HG03571 (cell line): ENCODE data around the gene UBL4A.

ENCODE experiments used
- ATAC-seq: cut with Tn5 transposase; IDR thresholded peaks from one replicate; pipeline ENCODE4 v1.9.1; 2021; ENCODE audit not compliant: unreplicated experiment

The UBL4A gene

DNA sequence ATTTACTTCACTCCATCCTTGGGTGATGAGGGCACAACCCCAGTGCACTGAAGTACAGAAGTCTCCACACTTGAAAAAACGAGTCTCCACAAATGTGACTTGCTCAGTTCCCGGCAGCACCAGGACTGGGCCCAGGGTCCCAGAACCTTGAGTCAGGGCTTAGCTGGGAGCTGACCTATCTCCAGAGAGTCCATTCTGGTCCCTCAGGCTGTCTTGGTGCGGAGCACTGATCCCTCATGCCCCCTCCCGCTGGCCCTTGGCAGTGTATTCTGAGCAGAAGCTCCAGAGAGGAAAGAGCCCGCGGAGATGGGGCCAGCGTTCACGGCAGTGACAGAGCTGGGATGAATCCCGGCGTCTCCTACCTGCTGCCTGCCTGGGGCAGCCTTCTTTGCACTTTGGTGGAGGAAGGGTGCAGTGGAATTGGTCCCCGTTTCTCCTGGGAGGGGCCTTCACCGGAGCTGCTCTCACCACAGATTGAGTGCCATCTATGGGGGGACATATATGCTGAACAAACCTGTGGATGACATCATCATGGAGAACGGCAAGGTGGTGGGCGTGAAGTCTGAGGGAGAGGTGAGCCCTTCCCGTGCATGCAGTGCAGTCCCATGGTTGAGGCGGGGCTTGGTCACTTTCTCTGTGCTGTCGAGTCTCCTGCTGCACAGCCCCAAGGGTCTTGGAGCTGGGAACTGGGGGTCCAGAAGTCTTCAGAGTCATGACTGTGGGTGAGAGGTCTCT lies 45.6 kb downstream of the UBL4A start:
- no peak for ATAC-seq

GRCh38 chrX:154439841-154440240 lies 46.6 kb downstream of the UBL4A start:
- no peak for ATAC-seq

- ATAC-seq, result no peak
These were observed 48.2 kb downstream of the UBL4A start for GRCh38 chrX:154437971-154438893.

- ATAC-seq, result no peak
These were observed 49.2 kb downstream of the UBL4A start, which contains the start of gene GDI1 for GRCh38 chrX:154436983-154437752. Gene GDI1 (plus strand): TSS chrX:154437154. CDS start chrX:154437255, 101 bp downstream.

DNA sequence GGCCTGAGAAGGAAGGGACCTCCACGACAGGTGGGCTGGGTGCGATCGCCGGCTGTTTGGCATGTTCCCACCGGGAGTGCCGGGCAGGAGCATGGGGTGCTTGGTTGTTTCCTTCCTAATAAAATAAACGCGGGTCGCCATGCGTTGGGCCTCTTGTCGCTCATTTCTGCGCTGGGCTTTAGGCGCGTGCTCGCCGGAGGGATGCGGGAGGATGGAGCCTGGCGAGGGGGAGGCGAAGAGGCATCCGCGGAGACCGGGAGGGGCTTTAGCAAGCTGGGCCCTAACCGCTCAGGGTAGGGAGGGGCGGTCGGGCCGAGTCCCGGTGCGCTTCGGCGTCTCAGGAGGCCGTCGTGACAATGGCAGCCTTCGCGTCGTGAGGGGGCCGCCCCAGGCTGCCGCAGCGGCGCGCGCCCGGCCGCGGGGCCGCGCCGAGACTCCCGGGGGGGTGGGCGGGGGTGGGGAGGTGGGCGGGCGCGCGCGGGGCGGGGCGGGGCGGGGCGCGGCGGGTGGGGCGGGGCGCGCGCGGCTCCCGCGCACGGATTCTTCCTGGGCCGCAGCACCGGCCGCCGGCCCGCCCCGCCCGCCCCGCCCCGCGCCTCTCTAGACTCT lies 49.9 kb downstream of the UBL4A start:
- no peak for ATAC-seq

DNA sequence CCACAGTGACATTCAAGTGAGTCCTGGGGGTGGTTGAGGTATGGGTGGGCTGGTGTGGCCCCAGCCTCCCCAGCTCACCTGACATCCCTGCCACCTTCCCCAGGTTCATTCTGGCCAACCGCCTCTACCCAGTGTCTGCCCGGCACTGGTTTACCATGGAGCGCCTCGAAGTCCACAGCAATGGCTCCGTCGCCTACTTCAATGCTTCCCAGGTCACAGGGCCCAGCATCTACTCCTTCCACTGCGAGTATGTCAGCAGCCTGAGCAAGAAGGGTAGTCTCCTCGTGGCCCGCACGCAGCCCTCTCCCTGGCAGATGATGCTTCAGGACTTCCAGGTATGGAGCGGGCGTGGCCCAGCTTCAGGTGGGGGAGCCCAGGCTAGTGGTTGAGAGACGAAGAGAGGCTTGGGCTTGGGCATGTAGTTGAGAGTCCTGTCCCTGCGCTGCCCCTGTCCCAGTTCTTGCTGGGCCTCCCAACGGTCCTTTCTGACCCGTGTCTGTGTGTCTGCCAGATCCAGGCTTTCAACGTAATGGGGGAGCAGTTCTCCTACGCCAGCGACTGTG lies 51.2 kb downstream of the UBL4A start:
- ATAC-seq, result no peak

- ATAC-seq, result no peak
These were observed 51.8 kb downstream of the UBL4A start for GRCh38 chrX:154434394-154435168.
